Cardiac muscle cell (in vitro differentiated cells and primary cell): ENCODE results near the gene NME9. TPM values are rescaled to one million over a fixed set of nuclear protein-coding genes. Genes with fewer than 3 reads are reported as not detected.
"Not testable (repeated sequence)": the region's sequence is repeated elsewhere in the genome, so short reads cannot be mapped to it uniquely, and the experiment has no call there.

Experiments
- DNase-seq, 2 donors: peaks; one replicate each; pipeline versions ENCODE4 v3.0.0 to v3.0.0-alpha.2; 2010 to 2017; ENCODE audit warnings: low read depth in 1 of 2, low spot score in 1 of 2
- H3K27ac ChIP-seq: fragments of 200-600 bp; sonication (generic); 2 replicates; pipeline ENCODE4 v1.5.1; 2016
- H3K27me3 ChIP-seq: fragments of 200-600 bp; sonication (generic); 2 replicates; pipeline ENCODE4 v1.6.0; 2016; ENCODE audit warnings: control low read depth
- H3K36me3 ChIP-seq: fragments of 200-600 bp; sonication (generic); 2 replicates; pipeline ENCODE4 v1.5.1; 2016; ENCODE audit warnings: control low read depth
- H3K4me1 ChIP-seq: fragments of 200-600 bp; sonication (generic); 2 replicates; pipeline ENCODE4 v1.8.1; 2017; ENCODE audit warnings: low read depth, mild to moderate bottlenecking, mixed run types
- H3K4me3 ChIP-seq: fragments of 200-600 bp; sonication (generic); 2 replicates; pipeline ENCODE4 v1.5.1; 2016; ENCODE audit warnings: mild to moderate bottlenecking
- H3K9me3 ChIP-seq: fragments of 200-600 bp; sonication (generic); 2 replicates; pipeline ENCODE4 v1.5.1; 2017; ENCODE audit warnings: low read depth, mild to moderate bottlenecking, control low read depth
- polyA plus RNA-seq: library from polyadenylated mRNA; unstranded; fragments of >200 nt; fragmentation: Nextera tagmentation; extraction: Ambion mirVana; gene quantifications from 2 replicates; pipeline ENCODE4 v1.2.1, GENCODE V29; 2016
- total RNA-seq: library from RNA; depleted of rRNA; stranded (reverse); fragments of >200 nt; gene quantifications from 2 replicates; pipeline ENCODE4 v1.2.3, GENCODE V29; 2016
- TF ChIP-seq, protein P1 (sequence below): IDR thresholded peaks from 2 replicates; pipeline ENCODE4 v1.5.1; 2012; ENCODE audit warnings: low read depth, mild to moderate bottlenecking, low read length

NME9 gene
- total RNA-seq (4.8 and 5.1 TPM in 2 replicates), polyA plus RNA-seq (2.9 and 4.9 TPM in 2 replicates)

DNA sequence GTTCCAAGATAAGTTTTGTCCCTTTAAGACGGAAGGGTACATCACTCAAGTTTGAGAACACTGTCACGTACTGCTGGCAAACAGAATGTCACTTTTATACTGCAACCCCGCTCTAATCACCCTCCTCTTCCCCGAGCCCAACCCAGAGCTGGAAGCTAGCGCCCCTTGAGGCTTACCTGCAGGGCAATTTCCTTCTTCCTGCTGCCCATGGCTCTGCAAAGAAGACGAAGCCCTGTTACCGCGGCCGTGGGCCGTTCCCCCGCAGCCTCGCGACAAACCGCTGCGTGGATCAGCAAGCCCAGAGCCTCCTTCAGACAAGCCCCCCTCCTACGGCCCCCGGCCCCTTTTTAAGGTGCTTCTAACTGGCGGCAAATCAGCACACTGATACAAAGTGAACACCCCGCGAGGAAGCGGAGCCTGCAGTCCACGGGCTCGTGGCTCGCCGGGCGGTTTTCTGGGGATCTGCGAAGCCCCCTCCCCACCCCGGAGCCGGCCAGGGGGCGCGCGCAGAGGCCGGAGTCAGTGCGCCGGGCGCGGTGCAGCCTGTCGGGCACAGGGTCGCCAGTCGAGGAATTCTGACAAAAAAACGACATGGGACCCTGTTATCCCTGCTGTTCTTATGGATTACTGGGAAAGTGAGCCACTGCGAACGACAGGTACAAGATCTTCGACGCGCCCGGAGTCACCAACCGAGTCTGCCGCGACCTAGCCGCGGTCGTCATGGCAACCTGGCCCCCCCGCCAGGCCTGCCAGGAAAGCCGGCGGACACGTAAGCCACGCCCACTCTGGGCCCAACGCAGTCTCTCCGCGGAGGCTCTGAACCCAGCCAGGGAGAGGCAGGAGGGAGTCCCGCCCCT is at the start of gene NME9:
TSS of gene NME9 (minus strand) at position 725 of the 857 bp plus-strand sequence. CDS start at position 209, 516 bp downstream.
- peak; percentile 92 to 98 for DNase-seq
- H3K36me3 ChIP-seq = no peaks in the 10 kb centered on the region
- no peaks in the 10 kb centered on the region for H3K9me3 ChIP-seq
- peak within 1 kb of the TSS; percentile 68 for H3K4me3 ChIP-seq
- H3K27ac ChIP-seq = peak within 1 kb of the TSS; percentile 41
- no peaks in the 10 kb centered on the region for H3K4me1 ChIP-seq
- H3K27me3 ChIP-seq = no peaks in the 10 kb centered on the region
- TF ChIP-seq, protein P1, sequence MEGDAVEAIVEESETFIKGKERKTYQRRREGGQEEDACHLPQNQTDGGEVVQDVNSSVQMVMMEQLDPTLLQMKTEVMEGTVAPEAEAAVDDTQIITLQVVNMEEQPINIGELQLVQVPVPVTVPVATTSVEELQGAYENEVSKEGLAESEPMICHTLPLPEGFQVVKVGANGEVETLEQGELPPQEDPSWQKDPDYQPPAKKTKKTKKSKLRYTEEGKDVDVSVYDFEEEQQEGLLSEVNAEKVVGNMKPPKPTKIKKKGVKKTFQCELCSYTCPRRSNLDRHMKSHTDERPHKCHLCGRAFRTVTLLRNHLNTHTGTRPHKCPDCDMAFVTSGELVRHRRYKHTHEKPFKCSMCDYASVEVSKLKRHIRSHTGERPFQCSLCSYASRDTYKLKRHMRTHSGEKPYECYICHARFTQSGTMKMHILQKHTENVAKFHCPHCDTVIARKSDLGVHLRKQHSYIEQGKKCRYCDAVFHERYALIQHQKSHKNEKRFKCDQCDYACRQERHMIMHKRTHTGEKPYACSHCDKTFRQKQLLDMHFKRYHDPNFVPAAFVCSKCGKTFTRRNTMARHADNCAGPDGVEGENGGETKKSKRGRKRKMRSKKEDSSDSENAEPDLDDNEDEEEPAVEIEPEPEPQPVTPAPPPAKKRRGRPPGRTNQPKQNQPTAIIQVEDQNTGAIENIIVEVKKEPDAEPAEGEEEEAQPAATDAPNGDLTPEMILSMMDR = peak; percentile 77

DNA sequence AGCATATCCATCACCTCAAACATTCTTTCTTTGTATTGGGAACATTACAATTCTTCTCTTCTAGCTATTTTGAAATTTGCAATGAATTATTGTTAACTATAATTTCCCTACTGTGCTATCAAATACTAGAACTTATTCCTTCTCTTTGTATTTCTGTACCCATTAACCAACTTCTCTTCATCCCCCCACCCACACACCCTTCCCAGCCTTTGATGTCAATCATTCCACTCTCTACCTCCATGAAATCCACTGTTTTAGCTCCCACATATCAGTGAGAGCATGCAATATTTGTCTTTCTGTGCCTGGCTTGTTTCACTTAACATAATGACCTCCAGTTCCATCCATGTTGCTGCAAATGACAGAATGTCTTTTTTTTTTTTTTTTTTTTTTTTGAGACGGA is 49.3 kb upstream of the NME9 start:
- H3K36me3 ChIP-seq = no peaks in the 10 kb centered on the region
- TF ChIP-seq, protein P1 = no peak
- H3K27me3 ChIP-seq = no peaks in the 10 kb centered on the region
- H3K9me3 ChIP-seq = no peaks in the 10 kb centered on the region
- no peak for DNase-seq
- H3K4me1 ChIP-seq = peaks cover 80% of the 10 kb centered on the region
- H3K4me3 ChIP-seq = no peak overlapping the region
- peak overlapping the region; percentile 78 for H3K27ac ChIP-seq

GRCh38 chr3:138378331-138378730 is 48.7 kb upstream of the NME9 start:
- no peak for DNase-seq
- Histone ChIP-seq H3K27me3 (no peaks in the 10 kb centered on the region), H3K9me3 (no peaks in the 10 kb centered on the region), H3K36me3 (peaks cover 2% of the 10 kb centered on the region), H3K4me1 (peaks cover 79% of the 10 kb centered on the region), H3K27ac (peak overlapping the region; percentile 78), H3K4me3 (no peak overlapping the region)
- TF ChIP-seq, protein P1 = no peak

- TF ChIP-seq, protein P1 = no peak
- Histone ChIP-seq H3K36me3 (peaks cover 6% of the 10 kb centered on the region), H3K27me3 (no peaks in the 10 kb centered on the region), H3K9me3 (no peaks in the 10 kb centered on the region), H3K4me1 (peaks cover 84% of the 10 kb centered on the region), H3K4me3 (no peak overlapping the region), H3K27ac (peak overlapping the region; percentile 78)
- DNase-seq = no peak
Observed at GRCh38 chr3:138377804-138378203, 48.2 kb upstream of the NME9 start.

DNA sequence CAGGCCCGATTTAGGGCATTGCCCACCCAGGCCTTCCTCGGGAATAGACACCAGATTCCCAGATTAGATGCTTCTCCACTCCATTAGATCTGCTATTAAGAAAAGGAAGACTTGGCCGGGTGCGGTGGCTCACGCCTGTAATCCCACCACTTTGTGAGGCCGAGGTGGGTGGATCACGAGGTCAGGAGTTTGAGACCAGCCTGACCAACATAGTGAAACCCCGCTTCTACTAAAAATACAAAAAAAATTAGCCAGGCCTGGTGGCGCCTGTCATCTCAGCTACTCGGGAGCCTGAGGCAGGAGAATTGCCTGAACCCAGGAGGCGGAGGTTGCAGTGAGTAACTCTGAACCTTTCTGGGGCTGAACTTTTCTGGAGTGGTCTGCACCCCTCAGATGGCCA is 47.6 kb upstream of the NME9 start:
- not testable (repeated sequence) for H3K36me3 ChIP-seq, H3K4me3 ChIP-seq, H3K27me3 ChIP-seq, DNase-seq, H3K9me3 ChIP-seq
- peak overlapping the region; percentile 78 for H3K27ac ChIP-seq
- peaks cover 84% of the 10 kb centered on the region for H3K4me1 ChIP-seq

GRCh38 chr3:138376663-138377062 is 47.0 kb upstream of the NME9 start:
- no peaks in the 10 kb centered on the region for H3K9me3 ChIP-seq
- H3K27ac ChIP-seq = peak overlapping the region; percentile 78
- DNase-seq = no peak
- TF ChIP-seq, protein P1 = no peak
- no peaks in the 10 kb centered on the region for H3K27me3 ChIP-seq
- no peak overlapping the region for H3K4me3 ChIP-seq
- H3K4me1 ChIP-seq = peaks cover 84% of the 10 kb centered on the region
- peaks cover 6% of the 10 kb centered on the region for H3K36me3 ChIP-seq
